ENCODE data around the gene AGTR1.

Gene AGTR1

DNA sequence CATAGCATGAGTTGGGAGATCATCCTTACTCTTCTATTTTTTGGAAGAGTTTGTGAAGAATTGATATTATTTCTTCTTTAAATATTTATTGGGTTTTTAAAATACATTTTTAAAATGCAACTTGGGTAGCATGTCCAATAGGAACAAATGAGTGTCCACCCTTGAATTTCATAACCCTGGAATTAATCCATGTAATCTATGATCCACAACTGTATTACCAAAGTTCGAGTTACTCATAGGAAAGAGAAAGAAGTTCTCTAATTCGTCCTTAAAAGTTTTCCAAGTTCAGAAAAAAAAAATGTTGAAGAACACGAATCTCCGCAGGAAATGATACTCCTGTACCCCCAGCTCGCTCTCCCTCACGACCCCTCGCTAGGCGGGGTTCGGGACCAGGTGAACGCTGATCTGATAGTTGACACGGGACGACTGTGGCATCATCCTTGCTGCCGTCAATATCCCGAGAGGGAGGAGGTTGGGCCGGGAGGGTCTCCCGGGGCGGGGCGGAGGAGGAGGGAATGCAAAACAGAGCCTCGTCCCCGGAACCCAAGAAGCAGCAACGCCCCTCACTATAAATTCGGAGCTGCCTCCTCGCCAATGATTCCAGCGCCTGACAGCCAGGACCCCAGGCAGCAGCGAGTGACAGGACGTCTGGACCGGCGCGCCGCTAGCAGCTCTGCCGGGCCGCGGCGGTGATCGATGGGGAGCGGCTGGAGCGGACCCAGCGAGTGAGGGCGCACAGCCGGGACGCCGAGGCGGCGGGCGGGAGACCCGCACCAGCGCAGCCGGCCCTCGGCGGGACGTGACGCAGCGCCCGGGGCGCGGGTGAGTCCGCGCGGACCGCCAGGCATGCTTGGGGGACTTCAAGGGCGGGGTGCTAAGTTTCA lies at the start of gene AGTR1:
AGTR1 (plus strand) TSS at position 598 of the 884 bp plus-strand sequence. CDS start 43,133 bp downstream, outside the sequence.
- POLR2A ChIA-PET = no interaction called here
- CTCF ChIA-PET = no interaction called here

DNA sequence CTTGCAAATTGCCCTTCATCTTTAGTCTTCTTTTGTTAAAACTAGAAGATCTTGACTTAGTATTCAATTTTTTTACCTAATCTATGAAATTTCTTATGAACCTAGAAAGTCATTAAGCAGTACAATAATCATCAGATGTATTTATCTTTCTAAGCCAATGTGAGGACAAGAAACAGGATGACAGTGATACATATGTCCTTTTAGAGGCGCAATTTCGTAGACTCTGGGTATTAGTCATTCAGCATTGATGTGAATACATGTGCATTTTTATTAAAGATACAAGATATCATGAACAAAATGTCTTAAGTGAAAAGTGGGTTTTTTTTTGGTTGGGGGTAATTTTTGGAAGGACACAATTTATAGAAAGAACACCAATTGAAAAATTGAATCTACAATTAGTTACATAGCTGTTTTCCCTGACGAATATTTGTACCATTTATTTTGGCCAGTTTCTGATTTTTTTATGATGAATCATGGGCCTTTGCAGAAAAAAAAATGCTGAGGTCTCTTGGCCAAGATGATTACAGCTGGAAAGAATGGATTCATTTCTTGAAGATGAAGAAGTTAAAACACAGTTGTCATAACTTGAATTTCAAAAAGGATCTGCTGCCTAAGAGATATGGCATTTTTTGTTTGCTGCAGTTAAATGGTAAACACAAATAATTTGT lies 48.9 kb upstream of the AGTR1 start:
- TF ChIP-seq CTCF (IDR thresholded peaks at IDR 0.05; ENCODE audit: control extremely low read depth, extremely low read depth, low read depth, missing control alignments) = no peak
- DNase-seq (ENCODE audit: extremely low spot score) = no peak
- CTCF ChIA-PET = no interaction called here
- POLR2A ChIA-PET = no interaction called here

More for the DNA sequence above, at the start of gene AGTR1:
- no peak for TF ChIP-seq CTCF (IDR thresholded peaks at IDR 0.05; ENCODE audit: control extremely low read depth, extremely low read depth, low read depth, missing control alignments)
- no peak for DNase-seq (ENCODE audit: extremely low spot score)

DNA sequence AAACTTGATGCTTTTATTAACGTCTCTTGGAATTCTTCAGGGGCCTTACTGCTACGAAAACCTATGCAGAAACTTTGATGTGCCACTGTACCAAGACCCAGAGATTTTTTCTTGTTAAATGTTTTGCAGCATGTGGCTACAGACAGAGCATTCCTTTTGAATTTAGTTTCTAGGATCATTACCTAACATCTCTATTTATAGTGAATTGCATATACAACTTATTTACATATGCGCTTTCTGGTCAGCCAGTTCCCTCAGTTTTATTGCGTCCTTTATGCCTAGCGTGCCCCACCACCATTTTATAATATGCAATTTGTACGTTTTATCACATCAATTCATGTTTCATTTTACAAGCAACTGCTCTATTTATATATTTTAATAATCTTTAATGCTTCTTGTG lies 46.2 kb upstream of the AGTR1 start:
- TF ChIP-seq CTCF (IDR thresholded peaks at IDR 0.05; ENCODE audit: control extremely low read depth, extremely low read depth, low read depth, missing control alignments) = no peak
- DNase-seq (ENCODE audit: extremely low spot score) = no peak
- CTCF ChIA-PET = no interaction called here
- POLR2A ChIA-PET = no interaction called here

DNA sequence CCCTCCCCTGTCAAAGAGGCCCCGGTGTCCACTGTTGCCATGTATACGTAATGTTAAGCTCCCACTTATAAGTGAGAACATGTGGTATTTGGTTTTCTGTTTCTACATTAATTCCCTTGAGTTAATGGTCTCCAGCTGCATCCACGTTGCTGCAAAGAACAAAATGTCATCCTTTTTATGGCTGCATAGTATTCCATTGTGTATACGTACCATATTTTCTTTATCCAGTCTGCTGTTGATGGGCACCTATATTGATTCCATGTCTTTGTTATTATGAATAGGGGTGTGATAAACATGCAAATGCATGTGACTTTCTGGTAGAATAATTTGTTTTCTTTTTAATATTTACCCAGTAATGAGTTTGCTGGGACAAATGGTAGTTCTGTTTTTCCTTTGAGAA lies 43.3 kb upstream of the AGTR1 start:
- DNase-seq (ENCODE audit: extremely low spot score) = no peak
- ChIA-PET CTCF (no interaction called here), POLR2A (no interaction called here)
- no peak for TF ChIP-seq CTCF (IDR thresholded peaks at IDR 0.05; ENCODE audit: control extremely low read depth, extremely low read depth, low read depth, missing control alignments)

- ChIA-PET CTCF (interaction anchor here (1.2 kb wide), 1 partner anchor 15 kb away, joined by 3 read pairs; no protein-coding TSS in a partner anchor), POLR2A (no interaction called here)
- TF ChIP-seq CTCF (IDR thresholded peaks at IDR 0.05; ENCODE audit: control extremely low read depth, extremely low read depth, low read depth, missing control alignments) = no peak
- no peak for DNase-seq (ENCODE audit: extremely low spot score)
Observed at GRCh38 chr3:148657470-148657869, 40.2 kb upstream of the AGTR1 start.

DNA sequence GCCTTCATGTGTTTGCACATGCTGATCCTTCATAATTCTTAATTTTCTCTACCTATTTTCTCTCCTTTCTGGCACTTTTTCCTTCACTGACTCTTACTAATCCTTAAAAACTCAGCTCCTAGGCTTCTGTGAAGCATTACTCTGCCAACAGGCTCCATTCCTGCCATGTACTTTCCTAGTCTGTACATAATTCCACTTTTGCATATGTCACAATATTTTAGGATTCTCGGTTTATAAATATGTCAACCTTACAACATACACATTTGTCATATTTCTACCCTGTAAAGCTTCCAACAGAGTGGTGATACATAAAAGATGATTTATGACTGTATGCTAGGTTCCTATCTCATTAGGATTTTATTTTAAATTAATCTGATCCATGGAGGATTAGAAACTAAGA lies 38.2 kb upstream of the AGTR1 start:
- CTCF ChIA-PET = no interaction called here
- no peak for TF ChIP-seq CTCF (IDR thresholded peaks at IDR 0.05; ENCODE audit: control extremely low read depth, extremely low read depth, low read depth, missing control alignments)
- POLR2A ChIA-PET = no interaction called here
- DNase-seq (ENCODE audit: extremely low spot score) = no peak
